Measurements from ENCODE around the gene KCNK10.

Gene KCNK10

DNA sequence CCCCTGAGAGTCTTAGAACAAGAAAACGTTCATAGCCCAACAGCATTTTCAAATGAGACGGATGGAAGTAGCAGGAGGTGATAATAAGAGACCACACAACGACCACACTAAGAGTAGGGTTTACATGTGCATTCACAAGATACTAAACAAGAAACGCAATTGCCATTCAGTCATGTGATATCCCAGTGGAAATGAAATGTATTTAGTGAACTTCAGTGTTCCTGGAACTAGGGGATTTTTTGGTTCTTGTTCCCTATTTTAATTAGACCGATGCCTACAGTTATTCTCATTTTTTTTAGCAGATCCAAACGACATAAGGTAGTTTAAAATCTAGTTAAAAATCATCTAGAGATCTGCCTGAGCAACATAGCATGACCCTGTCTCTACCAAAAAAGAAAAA is 168.1 kb downstream of the KCNK10 start:
- no peaks in the 10 kb centered on the region for H3K27me3 ChIP-seq (ENCODE audit: insufficient read depth, low read length)
- H3K9me2 ChIP-seq (ENCODE audit: low read depth, low read length) = no peaks in the 10 kb centered on the region
- H3K4me2 ChIP-seq (ENCODE audit: low read length) = no peak overlapping the region
- H3K79me2 ChIP-seq (ENCODE audit: insufficient read depth, low read length) = no peaks in the 10 kb centered on the region
- H4K20me1 ChIP-seq (ENCODE audit: insufficient read depth, low read length) = no peaks in the 10 kb centered on the region
- H3K27ac ChIP-seq (ENCODE audit: low read depth, low read length, poor library complexity, severe bottlenecking) = no peak overlapping the region
- H3K36me3 ChIP-seq (ENCODE audit: insufficient read depth, low read length) = no peaks in the 10 kb centered on the region
- no peak for TF ChIP-seq CTCF (IDR thresholded peaks at IDR 0.05; ENCODE audit: low read length)
- TF ChIP-seq EZH2 (IDR thresholded peaks at IDR 0.05; ENCODE audit: borderline replicate concordance, low read length) = no peak
- no peaks in the 10 kb centered on the region for H3K9me3 ChIP-seq (ENCODE audit: low read length)
- H3K9ac ChIP-seq (ENCODE audit: low read length) = no peak overlapping the region
- no peak overlapping the region for H3K4me3 ChIP-seq (ENCODE audit: low read depth, low read length, poor library complexity, severe bottlenecking)
- no peaks in the 10 kb centered on the region for H3F3A ChIP-seq (ENCODE audit: insufficient read depth, low read length)
- no peaks in the 10 kb centered on the region for H3K4me1 ChIP-seq (ENCODE audit: insufficient read depth, low read length, severe bottlenecking)
- no peak overlapping the region for H2AFZ ChIP-seq (ENCODE audit: low read length)

GRCh38 chr14:88154321-88154720 is 168.7 kb downstream of the KCNK10 start:
- Histone ChIP-seq H3K9ac (ENCODE audit: low read length) (no peak overlapping the region), H3K27me3 (ENCODE audit: insufficient read depth, low read length) (no peaks in the 10 kb centered on the region), H3K36me3 (ENCODE audit: insufficient read depth, low read length) (no peaks in the 10 kb centered on the region), H3K27ac (ENCODE audit: low read depth, low read length, poor library complexity, severe bottlenecking) (no peak overlapping the region), H2AFZ (ENCODE audit: low read length) (no peak overlapping the region), H3K4me3 (ENCODE audit: low read depth, low read length, poor library complexity, severe bottlenecking) (no peak overlapping the region), H4K20me1 (ENCODE audit: insufficient read depth, low read length) (no peaks in the 10 kb centered on the region), H3K4me2 (ENCODE audit: low read length) (no peak overlapping the region), H3K79me2 (ENCODE audit: insufficient read depth, low read length) (no peaks in the 10 kb centered on the region), H3K9me2 (ENCODE audit: low read depth, low read length) (no peaks in the 10 kb centered on the region), H3F3A (ENCODE audit: insufficient read depth, low read length) (no peaks in the 10 kb centered on the region), H3K9me3 (ENCODE audit: low read length) (no peaks in the 10 kb centered on the region), H3K4me1 (ENCODE audit: insufficient read depth, low read length, severe bottlenecking) (no peaks in the 10 kb centered on the region)
- TF ChIP-seq CTCF (IDR thresholded peaks at IDR 0.05; ENCODE audit: low read length) (no peak), EZH2 (IDR thresholded peaks at IDR 0.05; ENCODE audit: borderline replicate concordance, low read length) (no peak)

DNA sequence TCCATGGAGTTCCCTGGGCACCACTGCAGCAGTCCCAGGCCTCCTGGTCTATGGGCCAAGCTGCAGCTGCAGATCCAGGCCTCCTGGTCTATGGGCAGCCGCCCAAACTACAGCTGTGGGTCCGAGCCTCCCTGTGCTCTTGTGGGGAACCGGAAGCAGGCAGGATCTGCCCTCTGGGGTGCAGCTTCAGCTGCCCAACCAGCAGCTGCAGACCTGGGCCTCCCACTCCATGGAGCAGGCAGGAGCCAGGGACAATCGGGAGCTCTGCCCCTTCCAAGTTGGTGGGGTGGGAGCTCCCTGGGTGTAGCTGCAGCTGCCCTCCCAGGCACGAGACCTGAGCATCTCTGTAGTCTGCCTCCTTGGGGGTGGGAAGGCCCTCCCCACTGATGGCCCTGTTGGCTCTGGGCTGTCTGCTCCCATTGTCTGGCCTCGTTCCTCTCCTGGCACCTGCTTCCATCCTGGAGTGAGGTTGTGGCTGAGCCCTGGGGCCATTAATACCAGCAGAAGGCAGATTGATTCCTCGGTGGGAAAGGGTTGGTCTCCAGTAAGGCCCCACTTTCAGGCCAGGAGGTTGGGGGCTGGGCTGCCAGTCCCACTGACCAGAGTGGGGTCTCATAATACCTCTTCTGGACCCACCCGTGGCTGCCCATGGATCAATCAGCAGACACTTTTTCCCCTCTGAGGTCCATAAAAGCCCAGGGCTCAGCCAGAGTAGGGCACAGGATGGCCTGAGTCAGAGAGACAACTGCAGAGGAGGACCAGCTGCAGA is 176.0 kb downstream of the KCNK10 start:
- H3K4me2 ChIP-seq (ENCODE audit: low read length) = no peak overlapping the region
- no peak overlapping the region for H3K4me3 ChIP-seq (ENCODE audit: low read depth, low read length, poor library complexity, severe bottlenecking)
- no peak overlapping the region for H3K9ac ChIP-seq (ENCODE audit: low read length)
- H3F3A ChIP-seq (ENCODE audit: insufficient read depth, low read length) = no peaks in the 10 kb centered on the region
- H2AFZ ChIP-seq (ENCODE audit: low read length) = no peak overlapping the region
- H3K9me3 ChIP-seq (ENCODE audit: low read length) = no peaks in the 10 kb centered on the region
- TF ChIP-seq EZH2 (IDR thresholded peaks at IDR 0.05; ENCODE audit: borderline replicate concordance, low read length) (no peak), CTCF (IDR thresholded peaks at IDR 0.05; ENCODE audit: low read length) (no peak)
- no peaks in the 10 kb centered on the region for H3K4me1 ChIP-seq (ENCODE audit: insufficient read depth, low read length, severe bottlenecking)
- H4K20me1 ChIP-seq (ENCODE audit: insufficient read depth, low read length) = no peaks in the 10 kb centered on the region
- no peaks in the 10 kb centered on the region for H3K27me3 ChIP-seq (ENCODE audit: insufficient read depth, low read length)
- H3K27ac ChIP-seq (ENCODE audit: low read depth, low read length, poor library complexity, severe bottlenecking) = no peak overlapping the region
- no peaks in the 10 kb centered on the region for H3K36me3 ChIP-seq (ENCODE audit: insufficient read depth, low read length)
- H3K9me2 ChIP-seq (ENCODE audit: low read depth, low read length) = no peaks in the 10 kb centered on the region
- H3K79me2 ChIP-seq (ENCODE audit: insufficient read depth, low read length) = no peaks in the 10 kb centered on the region

Measured in OCI-LY1 (cell line).